Upper lobe of left lung (tissue), 4 donors: ENCODE measurements around the gene TTLL5.

Experiments
- EP300 ChIP-seq, 4 donors: sonication (generic); formaldehyde crosslinking; IDR thresholded peaks; one replicate each; pipeline ENCODE4 v1.5.1; 2017; ENCODE audit warnings: antibody characterized with exemption in 4 of 4, control low read depth in 2 of 4
- POLR2A ChIP-seq, 4 donors: fragments of 450-650 bp; IDR thresholded peaks; one replicate each; pipeline ENCODE4 v1.5.1; 2016 to 2017; ENCODE audit warnings: antibody characterized with exemption in 4 of 4, mild to moderate bottlenecking in 2 of 4
- POLR2AphosphoS5 ChIP-seq, 2 donors: sonication (generic); formaldehyde crosslinking; IDR thresholded peaks; one replicate each; pipeline ENCODE4 v1.5.1; 2017; ENCODE audit warnings: antibody characterized with exemption in 2 of 2
- TF ChIP-seq, protein P1 (sequence below), 6 experiments: fragments of 450-650 bp in 4 of 6; fragments of 200-600 bp in 2 of 6; sonication (generic) in 2 of 6; IDR thresholded peaks; one replicate each; pipeline ENCODE4 v1.5.1; 2016 to 2019; ENCODE audit warnings: antibody characterized with exemption in 6 of 6

DNA sequence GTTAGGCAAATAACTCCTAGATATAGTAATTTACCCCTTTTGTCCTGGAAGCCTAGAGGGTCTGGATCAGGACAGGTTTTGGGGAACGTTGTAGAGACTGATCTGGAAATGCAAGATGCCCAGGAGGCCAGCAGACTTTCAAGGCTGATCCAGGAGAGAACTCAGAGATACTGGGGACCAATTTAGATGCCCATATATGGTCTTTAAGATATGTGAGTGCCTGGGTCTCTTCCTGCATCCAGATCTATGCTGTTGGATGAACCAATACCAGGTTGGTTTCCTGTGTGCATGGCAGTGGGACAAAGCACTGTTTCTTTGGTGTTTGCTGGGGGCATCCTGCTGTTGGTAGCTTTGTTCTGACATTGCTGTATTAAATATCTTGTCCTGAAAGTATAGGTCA is 5.8 kb upstream of the TTLL5 start:
- TF ChIP-seq, protein P1, sequence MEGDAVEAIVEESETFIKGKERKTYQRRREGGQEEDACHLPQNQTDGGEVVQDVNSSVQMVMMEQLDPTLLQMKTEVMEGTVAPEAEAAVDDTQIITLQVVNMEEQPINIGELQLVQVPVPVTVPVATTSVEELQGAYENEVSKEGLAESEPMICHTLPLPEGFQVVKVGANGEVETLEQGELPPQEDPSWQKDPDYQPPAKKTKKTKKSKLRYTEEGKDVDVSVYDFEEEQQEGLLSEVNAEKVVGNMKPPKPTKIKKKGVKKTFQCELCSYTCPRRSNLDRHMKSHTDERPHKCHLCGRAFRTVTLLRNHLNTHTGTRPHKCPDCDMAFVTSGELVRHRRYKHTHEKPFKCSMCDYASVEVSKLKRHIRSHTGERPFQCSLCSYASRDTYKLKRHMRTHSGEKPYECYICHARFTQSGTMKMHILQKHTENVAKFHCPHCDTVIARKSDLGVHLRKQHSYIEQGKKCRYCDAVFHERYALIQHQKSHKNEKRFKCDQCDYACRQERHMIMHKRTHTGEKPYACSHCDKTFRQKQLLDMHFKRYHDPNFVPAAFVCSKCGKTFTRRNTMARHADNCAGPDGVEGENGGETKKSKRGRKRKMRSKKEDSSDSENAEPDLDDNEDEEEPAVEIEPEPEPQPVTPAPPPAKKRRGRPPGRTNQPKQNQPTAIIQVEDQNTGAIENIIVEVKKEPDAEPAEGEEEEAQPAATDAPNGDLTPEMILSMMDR (IDR thresholded peaks at IDR 0.05), result no peak
- TF ChIP-seq POLR2A (IDR thresholded peaks at IDR 0.05) (no peak), POLR2AphosphoS5 (IDR thresholded peaks at IDR 0.05) (no peak), EP300 (IDR thresholded peaks at IDR 0.05) (no peak)
